IPS-18c (cell line): ENCODE results near the gene DGUOK.

Experiments used
- H3K4me3 ChIP-seq: 2 replicates; pipeline ENCODE4 v1.7.0; 2013; ENCODE audit warnings: low read depth, mild to moderate bottlenecking, low read length, moderate library complexity; ENCODE audit not compliant: insufficient read depth
- H3K9me3 ChIP-seq: one replicate; pipeline ENCODE4 v1.6.1; 2013; ENCODE audit warnings: mild to moderate bottlenecking, low read length, moderate library complexity; ENCODE audit not compliant: control insufficient read depth, insufficient read depth

The DGUOK gene

DNA sequence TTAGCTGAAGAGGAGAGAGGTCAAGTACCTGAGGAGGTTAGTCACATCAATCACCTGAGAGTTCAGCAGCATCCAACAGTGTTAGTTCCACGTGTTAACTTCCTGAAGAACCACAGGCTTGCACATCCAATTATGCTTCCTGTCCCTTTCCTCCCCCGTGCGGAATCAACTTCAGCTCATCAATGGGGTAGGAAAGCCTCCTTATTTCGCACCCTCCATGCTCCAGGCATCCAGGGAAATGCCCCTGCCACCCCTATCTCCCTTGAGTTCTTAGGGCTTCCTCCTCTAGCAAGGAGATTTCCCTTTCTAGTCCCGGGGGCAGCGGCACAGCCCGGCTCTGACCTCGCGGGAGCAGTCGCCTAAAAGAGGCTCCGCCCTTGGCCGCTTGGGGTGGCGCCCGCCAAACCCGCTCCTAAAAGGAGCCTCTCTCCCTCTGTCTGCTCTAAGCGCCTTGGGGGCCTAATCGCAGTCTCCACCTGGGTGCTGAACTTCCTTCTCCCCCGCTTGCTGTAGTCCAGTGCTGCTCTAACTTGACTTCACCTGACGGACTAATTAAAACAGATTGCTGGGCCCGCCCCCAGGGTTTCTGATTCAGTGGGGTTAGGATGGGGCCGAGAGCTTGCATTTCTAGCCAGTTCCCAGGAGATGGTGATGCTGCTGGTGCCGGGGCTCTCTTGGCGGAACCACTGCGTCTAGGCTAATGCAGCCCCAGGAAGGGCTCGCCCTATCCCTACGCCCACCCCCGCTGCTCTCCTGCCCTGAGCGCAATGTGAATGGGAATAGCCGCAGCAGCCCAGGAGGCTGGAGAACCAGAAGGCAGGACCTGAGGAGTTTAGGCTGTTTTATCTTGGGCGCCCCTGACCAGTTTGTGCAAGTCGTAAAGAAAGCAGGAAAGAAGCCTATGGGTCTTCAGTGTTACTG is 54.7 kb downstream of the DGUOK start:
- Histone ChIP-seq H3K9me3 (no peaks in the 10 kb centered on the region), H3K4me3 (peak overlapping the region; percentile 40)

DNA sequence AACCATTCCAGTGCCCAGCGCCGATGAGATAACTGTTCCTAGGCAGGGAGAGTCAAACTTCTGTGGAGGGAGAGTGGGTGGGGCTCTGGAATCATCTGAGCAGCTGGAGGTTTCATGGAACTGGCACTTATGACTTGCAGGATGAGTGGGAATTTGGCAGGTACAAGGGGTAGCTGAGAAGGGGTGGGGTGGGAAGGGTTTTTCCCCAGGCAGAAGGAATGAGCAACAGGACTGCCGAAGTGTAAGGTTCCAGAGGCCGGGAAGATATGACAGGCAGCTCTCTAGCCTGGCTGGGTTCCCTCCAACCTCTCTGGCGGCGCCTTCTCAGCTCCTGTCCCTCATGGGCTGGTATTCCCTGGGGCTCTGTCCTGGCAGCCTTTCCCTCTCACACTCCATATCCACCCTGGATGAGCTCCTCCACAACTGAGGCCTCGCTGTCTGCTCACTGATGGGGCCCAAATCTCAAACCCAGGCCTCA is 55.5 kb downstream of the DGUOK start:
- Histone ChIP-seq H3K9me3 (no peaks in the 10 kb centered on the region), H3K4me3 (no peak overlapping the region)

DNA sequence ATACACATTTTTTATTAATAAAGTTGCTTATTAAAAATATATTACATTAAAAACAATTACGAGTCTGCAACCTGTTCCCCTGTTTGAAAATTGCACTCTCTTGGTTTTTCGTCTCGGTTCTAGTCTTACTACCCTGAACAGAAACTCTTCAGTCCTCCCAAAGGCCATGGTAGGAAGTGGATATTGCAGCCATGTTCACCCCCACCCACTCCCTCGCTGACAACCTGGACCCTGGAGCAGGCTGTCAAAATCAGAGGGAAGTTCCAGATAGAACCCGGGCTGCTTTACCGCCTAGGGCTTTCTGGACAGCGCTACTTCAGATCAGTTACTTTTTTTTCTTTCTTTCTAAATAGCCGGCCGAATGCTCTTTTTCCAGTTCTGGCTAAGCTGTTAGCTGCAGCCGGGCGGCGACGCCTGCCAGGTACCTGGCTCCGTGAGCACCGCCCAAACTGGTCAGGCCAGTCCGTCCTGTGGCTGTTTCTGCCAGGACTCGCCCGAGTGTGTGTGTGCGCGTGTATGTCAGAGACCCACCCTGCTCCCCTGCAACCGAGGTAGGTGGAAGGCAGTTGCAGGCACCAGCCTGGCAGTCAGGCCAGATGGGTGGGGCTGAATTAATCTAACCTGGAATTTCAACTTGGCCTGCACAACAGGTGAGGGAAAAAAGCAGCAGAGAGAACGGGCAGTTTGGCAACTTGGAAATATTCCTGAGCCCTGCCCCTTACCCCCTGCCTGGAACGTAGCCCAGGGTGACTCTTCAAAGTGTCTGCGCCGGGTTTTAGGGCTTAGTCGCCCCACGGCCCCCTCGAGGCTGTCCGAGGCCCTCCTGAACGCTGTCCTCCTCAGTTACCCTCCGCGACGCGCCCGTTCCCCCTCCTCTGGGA is 56.9 kb downstream of the DGUOK start:
- Histone ChIP-seq H3K4me3 (peak overlapping the region; percentile 68), H3K9me3 (no peaks in the 10 kb centered on the region)

DNA sequence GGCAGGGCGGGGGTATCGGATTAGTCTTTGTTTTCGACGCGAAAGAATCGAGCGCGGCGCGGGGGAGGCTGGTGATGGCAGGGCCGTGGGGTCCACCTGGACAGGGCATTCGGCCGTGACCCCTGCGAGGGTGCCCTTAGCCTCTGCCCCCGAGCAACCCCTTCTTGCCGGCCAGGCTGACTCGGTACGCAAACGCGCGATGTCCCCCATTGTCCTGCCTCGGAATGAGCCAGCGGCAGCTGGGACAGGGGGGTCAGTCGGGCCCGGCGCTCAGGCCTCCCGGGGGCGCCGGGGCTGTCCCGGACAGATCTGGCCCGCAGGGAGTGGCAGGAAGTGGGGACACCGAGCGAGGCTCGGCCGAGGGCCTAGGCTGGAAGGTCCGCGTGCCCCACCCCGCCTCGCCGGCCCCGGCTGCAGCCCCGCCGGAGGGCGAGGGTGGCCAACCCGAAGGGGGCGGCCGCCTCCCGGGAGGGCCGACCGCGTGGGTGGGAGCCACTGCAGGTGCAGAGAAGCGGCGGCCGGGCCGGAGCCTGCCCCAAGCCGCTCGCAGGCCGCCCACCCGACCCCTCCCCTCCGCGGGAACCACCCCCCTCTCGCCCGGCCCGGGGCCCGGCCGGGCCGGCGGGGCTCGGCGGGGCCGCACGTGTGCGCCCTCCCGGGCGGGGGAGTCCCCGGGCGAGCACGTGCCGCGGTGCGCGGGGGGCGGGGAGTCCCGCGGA is 57.7 kb downstream of the DGUOK start, which contains the start of gene TET3:
TET3 (plus strand) TSS at position 708 of the 719 bp plus-strand sequence. CDS start 1,494 bp downstream, outside the sequence.
- peak within 1 kb of the TSS; percentile 68 for H3K4me3 ChIP-seq
- no peaks in the 10 kb centered on the region for H3K9me3 ChIP-seq

DNA sequence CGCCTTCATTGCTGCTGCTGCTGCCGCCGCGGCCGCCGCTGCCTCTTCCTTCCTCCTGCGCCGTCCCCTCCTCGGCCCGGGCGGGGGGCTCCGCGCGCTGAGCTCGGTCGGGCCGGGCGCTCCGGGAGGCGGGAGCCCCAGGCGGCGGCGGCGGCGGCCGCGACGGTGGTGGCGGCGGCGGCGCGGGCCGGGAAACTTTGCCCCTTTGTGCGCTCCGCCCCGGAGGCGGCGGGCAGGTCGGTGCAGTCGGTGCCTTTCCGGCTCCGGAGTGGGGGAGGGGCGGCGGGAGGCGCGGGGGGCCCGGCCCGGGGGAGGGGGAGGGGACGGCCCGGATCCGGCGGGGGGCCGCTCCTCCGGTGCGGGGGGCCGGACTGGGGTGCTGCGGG is 58.2 kb downstream of the DGUOK start:
- H3K4me3 ChIP-seq, result peak overlapping the region; percentile 68; the same call in 1 of the 2 replicates

DNA sequence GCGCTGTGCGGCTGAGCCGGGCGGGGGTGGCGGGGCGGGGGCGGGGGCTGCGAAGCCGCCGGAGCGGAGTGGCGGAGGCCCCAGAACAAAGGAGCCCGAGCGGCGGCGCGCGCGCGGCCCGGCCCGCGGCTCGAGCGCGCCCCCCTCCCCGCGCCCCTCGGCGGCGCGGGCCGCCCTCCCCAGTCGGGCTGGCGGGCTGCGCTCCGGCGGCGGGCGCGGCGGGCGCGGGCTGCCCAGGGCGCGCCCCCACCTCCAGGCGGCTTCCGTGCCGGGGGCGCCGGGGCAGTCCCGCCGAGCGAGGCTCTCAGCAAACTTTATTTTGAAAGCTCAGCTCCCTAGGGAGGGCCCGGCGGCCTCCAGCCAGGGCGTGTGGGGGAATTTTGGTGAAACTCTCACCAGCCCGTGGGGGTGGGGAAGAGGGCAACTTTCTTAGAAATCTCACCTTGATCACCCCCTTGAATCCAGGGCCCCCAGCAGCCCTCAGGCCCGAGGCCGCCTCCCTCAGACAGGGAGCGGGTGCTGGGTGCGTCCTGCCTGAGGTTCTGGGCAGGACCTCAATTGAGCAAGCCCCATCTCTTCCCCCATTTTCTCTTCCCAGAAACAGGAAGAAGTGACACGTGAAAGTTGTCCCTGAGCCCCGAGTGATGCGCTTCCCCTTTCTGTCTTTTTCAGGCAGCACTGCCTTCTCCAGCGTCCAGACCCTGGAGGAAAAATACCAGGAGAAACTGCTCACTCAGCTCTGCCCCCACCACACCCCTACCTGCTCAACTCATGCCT is 58.8 kb downstream of the DGUOK start:
- Histone ChIP-seq H3K4me3 (peak overlapping the region; percentile 58), H3K9me3 (no peaks in the 10 kb centered on the region)

More for the DNA sequence above, 58.2 kb downstream of the DGUOK start:
- no peaks in the 10 kb centered on the region for H3K9me3 ChIP-seq

DNA sequence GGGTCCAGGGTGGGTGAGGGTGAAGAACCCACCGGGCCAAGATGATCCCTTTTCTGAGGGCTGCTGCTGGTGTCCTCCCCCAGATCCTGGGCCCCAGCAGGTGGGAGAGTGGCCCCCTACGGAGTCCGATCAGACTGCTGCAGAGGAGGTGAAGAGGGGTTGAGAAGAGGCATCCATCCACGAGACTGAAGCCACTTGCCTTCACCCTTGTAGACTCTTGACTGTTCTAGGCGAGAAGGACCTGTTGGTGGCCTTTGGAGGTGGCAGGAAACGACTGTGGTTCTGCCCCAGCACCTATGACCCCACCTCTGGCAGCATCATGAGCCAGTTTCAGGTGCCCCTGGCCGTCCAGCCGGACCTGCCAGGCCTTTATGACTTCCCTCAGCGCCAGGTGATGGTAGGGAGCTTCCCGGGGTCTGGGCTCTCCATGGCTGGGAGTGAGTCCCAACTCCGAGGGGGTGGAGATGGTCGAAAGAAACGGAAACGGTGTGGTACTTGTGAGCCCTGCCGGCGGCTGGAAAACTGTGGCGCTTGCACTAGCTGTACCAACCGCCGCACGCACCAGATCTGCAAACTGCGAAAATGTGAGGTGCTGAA is 59.5 kb downstream of the DGUOK start:
- peak overlapping the region; percentile 58 for H3K4me3 ChIP-seq

DNA sequence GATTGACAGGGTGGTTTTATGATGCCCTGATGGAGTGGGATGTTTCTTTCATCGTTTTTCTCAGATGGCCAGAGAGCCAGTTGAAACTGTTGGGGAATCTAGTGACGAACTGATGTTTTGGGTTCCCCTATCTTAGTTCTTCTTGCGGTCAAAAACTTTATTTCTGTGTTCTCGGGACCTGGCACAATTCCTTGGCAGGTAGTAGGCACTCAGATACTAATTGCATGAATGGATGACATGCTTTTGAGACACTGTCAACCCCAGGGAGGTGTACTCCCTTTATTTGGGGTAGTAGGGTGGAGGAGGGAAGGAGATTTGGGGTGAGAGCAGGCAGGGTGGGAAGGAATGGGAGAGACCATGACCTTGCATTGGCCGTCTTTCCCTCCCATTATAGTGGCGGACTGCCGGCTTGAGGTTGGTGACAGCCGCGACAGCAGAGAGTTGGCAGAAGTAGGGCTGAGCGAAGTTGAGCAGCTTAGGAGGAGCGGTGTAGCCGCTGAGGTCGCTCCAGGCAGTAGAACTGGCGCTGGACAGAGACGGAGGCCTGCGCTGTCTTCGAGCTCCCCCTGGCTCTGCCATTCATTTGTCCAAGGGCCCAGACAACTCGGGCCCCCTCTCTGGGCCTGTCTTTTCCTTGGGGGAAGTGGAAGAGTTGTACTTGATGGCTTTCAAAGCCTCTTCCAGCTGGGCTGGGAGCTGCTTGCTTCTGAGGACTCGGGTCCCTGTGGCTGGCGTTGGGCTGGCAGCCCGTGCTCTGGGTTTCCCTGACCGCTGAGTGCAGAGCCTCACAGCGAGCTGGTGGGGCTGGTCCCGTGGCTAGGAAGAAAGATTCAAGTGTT is 60.6 kb downstream of the DGUOK start:
- H3K4me3 ChIP-seq, result 0 out of 2 replicates have a peak overlapping the region, but pooled peaks have one; percentile 6

More for the DNA sequence above, 59.5 kb downstream of the DGUOK start:
- H3K9me3 ChIP-seq, result no peaks in the 10 kb centered on the region

DNA sequence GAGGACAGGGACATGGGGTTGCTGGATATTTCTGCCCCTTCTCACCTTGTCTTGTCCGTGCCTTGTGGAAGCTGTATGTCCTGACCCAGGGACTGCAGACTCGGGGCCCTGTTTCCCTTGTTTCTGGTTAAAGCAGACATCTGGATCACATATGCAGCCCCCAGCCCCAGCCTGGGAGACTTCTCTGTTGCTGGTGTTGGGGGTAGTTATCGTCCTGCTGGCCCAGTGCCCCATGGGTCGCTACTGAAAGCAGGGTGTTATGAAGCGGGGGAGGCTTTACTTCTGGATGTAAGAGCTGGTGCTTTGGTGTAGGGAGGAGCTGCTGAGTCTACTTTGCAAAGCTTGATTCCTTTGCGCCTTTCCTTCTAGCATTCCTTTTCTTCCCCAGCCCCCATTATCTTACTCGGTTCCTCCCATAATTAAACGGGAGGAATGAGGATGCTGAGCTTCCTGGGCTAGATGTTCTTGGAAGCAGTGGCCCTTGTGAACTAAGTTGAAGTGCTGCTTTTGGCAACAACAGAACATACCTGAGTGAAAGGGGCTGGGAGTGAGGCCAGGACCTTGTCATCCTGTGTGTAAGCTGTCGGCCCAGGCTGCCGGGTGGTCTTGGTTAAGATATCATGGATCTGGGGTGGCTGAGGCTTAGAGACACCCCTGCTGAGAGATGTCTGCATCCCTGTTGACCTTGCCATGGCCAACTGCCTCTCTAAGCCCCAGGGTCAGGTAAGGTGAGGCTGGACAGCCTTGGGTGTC is 61.4 kb downstream of the DGUOK start:
- Histone ChIP-seq H3K9me3 (no peaks in the 10 kb centered on the region), H3K4me3 (0 out of 2 replicates have a peak overlapping the region, but pooled peaks have one; percentile 6)

More for the DNA sequence above, 60.6 kb downstream of the DGUOK start:
- H3K9me3 ChIP-seq, result no peaks in the 10 kb centered on the region

DNA sequence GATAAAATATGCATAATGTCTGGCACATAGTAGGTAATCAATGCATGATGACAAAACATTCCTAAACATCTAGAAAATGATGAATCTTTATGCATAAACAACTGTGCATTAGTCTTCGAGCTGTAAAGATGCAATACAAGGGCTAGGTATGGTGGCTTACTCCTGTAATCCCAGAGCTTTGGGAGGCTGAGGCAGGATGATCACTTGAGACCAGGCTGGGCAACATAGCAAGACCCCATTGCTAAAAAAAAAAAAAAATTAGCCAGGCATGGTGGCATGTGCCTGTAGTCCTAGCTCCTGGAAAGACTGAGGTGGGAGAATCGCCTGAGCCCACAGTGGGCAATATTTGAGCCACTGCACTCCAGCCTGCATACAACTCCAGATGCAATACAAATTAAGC is 63.3 kb downstream of the DGUOK start:
- H3K4me3 ChIP-seq, result no peak overlapping the region
- H3K9me3 ChIP-seq, result no peaks in the 10 kb centered on the region

DNA sequence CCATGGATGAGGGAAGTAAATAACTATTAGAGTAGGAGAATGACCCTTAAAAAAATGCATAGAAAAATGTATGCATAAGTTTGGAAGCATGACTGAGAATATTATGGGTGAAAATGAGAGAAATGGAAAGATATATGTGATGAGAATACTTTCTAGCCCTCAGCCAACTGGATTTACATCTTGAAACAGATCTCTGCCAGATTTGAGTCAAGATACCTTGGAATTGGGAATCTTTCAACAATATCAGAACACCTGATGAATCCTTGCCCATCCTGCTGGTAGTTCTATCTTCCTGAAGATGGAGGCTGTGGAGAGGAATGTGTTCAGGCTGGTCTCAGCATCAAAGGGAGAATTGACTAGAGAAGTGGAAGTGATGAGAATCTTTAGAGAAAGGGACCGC is 63.9 kb downstream of the DGUOK start:
- no peak overlapping the region for H3K4me3 ChIP-seq
- no peaks in the 10 kb centered on the region for H3K9me3 ChIP-seq

DNA sequence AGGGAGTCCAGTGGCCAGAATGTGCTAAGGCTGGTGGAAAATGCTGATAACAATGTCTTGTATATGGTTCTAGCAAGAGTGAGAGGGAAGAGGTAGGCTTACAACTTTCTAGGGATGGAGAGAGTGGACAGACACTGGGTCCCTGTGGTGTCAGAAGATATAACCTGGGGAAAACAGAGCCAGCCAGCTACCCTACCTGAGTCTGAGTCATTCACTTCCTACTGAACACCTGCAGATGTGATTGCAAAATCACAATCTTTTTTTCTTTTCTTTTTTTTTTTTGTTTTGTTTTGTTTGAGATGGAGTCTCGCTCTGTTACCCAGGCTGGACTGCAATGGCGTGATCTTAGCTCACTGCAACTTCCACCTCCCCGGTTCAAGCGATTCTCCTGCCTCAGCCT is 65.4 kb downstream of the DGUOK start:
- H3K4me3 ChIP-seq, result no peak overlapping the region
- H3K9me3 ChIP-seq, result no peaks in the 10 kb centered on the region

DNA sequence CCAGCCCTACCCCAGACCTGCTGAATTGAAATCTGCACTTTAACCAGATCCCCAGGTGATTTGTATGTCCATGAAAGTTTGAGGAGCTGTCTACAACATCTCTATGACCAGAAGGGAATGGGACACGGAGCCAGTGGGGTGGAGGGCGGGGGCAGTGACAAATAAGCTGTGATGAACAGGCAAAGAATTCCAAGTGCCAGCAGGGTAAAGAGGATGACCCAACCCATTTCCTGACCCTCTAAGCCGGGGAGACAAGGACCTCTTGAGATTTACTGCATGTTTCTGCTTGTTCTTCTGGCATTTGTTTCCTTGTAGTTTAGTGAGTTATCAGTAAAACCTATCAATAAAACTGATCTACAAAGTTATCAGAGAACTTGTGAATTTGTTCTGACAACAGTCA is 66.7 kb downstream of the DGUOK start:
- no peaks in the 10 kb centered on the region for H3K9me3 ChIP-seq
- H3K4me3 ChIP-seq, result no peak overlapping the region

DNA sequence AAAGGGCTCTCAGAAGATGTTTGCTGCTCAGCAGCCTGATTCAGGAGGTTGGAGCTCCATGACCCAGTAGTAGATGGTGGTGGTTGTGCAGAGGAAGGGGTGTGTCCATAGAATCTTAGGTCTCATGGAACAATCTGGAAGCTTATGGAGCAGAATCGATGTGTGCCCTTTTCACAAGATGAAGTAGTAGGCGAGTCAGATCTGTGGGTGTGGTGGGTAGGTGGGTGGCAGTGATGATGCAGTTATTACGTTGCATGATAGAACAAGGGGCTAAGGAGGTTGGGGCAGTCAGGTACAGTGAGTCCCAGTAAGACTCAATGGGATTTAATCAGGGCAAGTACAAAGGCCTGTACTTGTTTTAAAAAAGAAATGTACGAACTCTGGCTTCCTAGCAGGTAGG is 67.1 kb downstream of the DGUOK start:
- no peaks in the 10 kb centered on the region for H3K9me3 ChIP-seq
- H3K4me3 ChIP-seq, result no peak overlapping the region
